GM19351 (cell line): ENCODE measurements around the gene KDM2B.
A peak's percentile ranks its signal among the peaks of the same experiment; 100 is the strongest.

Experiments
- ATAC-seq: cut with Tn5 transposase; IDR thresholded peaks from one replicate; pipeline ENCODE4 v1.9.1; 2021; ENCODE audit warnings: mild to moderate bottlenecking, moderate library complexity; ENCODE audit not compliant: unreplicated experiment

The KDM2B gene

DNA sequence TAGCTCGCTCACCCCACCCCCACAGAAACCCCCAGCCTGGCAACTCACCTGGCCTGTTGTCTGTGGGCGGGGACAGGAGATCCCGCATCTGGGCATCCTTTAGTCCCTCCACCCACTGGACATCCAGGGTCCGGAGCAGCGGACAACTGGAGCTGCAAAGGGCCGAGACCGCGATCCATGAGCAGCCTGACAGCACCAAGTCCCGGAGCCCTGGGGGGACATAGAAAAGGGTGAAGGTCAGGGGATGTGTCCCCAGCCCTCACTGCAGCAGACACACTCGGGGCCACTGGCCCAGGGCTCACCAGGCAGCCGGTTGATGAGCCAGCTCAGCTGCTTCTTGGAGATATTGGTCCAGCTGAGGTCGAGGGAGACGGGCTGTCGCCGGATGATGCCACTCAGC is 140.1 kb downstream of the KDM2B start:
- ATAC-seq = no peak

- ATAC-seq = no peak
Measured at GRCh38 chr12:121439715-121440114, 141.1 kb downstream of the KDM2B start.

- ATAC-seq = no peak
Measured at GRCh38 chr12:121438905-121439304, 141.9 kb downstream of the KDM2B start.

- no peak for ATAC-seq
Measured at GRCh38 chr12:121436706-121437105, 144.1 kb downstream of the KDM2B start.

- no peak for ATAC-seq
Measured at GRCh38 chr12:121432740-121433480, 147.9 kb downstream of the KDM2B start.

GRCh38 chr12:121430833-121431415 is 149.9 kb downstream of the KDM2B start:
- ATAC-seq = no peak

DNA sequence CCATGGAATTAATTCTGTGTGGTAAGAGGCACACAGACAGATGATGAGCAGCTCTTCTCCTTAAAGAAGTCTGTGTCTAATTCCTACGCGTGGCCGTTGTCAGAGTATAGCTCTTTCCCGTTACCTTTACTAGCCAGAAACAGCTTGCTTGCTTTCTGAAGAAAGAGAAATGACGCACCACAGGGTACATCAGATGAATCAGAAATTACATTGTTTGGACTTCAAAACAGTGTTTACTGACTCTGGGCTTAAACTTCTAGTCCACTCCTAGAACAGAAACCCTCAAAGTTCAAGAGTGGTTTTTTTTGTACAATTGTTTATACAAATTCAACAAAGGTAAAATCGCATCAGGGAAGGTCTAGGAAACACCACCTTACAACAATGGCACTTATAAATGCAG is 151.9 kb downstream of the KDM2B start:
- ATAC-seq = no peak

- no peak for ATAC-seq
Measured at GRCh38 chr12:121427556-121428050, 153.2 kb downstream of the KDM2B start.

GRCh38 chr12:121424624-121424975 is 156.2 kb downstream of the KDM2B start:
- ATAC-seq = no peak

DNA sequence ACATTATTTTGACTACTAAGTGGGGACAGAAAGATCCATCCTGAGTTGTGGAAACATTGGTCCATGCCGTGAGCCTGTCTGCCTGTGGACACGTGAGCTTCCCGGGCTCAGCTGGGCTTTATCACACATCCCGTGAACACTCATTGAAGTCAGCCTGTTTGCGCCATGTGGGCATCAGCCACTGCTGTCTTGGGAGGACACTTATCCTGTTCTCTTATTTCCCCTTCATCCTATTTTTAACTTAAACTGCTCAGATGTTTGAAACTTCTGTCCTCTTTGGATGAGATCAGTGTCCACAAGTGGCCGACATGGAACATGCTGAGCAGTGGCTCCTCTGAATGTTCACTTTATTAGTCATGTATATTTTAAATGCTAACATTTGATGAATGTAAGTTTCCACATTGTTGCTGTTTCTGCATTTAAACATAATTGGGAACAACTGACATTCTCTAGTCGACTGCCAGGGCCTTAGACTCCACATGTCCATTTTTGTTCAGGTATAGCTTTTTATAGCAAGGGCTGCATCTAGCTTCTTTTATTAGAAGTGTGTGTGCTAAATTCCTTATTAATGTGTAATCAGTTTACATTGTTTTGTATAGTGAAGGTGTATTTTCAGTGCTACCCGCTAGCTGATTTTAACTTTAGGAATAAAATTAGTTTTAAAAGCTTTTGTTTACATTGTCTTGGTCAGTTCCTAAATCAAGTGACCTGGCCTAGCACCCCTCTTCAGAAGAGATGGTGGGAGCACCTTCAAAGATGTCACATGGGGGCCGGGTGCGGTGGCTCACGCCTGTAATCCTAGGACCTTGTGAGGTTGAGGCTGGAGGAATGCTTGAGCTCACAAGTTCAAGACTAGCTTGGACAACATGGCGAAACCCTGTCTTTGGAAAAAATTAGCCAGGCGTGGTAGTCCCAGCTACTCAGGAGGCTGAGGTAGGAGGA is 156.9 kb downstream of the KDM2B start:
- no peak for ATAC-seq

GRCh38 chr12:121423253-121423652 is 157.6 kb downstream of the KDM2B start:
- ATAC-seq = no peak

DNA sequence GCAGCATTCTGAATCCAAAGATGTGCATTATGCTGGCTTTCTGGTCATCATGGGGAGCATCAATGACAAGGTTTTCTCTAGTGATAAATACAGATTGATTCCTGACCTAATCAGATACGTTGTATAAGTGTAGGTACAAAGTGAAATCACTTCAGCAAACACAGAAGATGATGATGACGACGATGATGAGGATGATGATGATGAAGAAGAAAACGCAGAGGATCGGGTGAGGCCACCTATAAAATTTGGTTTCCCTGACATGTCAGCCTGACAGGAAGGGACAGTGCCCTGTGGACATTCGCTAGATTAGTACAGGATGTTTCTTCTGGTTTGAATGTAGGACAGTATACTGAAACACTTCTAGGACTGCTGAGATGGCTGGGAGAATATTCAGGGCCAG is 160.7 kb downstream of the KDM2B start:
- no peak for ATAC-seq

DNA sequence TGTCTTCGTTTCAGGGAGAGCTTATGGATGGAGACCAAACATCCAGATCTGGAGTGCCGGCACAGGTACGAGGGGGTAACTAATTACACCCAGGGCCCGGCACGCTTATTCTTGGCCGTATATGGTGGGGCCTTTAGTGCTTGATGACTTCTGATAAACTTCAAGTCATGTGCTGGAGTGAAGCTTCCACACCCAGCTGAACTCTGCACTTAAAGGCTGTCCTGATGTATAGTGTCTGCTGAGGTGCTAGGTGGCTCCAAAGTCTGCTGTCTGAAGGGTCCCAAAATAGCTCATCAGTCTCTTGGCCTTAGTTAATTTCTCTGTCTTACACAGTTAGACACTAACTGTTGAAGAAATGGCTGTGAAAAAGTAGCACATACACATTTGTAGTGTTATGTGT is 163.0 kb downstream of the KDM2B start:
- no peak for ATAC-seq

DNA sequence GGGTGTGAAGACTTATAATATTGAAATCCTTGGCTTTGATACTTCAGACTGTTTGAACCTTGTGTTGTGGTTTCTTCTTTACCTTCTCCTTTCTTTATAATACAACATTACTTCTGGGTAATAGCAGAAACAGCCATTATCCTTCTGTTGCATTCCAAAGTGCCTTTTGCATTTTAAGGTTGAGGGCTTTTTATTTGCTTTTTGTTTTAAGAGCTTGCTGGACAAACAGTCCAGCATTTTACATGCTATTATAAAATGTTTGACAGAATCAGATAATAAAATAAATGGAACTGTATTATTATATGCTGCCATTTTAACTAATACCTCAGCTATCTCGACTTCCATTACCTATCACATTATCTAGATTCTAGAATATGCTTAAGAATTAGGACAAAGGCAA is 166.9 kb downstream of the KDM2B start:
- no peak for ATAC-seq

DNA sequence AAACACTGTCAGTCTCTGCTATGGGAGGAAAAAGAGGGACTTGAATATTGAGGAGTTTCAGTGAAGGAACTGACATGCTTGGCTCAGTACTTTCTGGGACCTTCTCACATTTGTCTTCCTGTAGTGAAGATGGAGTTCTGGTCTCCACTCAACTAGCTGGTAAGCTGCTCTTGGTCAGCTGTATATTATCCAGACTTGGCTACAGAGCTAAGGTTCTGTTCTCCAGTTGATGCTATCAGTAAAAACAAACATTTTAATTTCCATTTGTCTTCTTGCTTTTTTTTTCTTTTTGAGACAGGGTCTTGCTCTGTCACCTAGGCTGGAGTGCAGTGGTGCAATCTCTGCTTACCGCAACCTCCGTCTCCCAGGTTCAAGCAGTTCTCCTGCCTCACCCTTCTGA is 175.6 kb downstream of the KDM2B start:
- no peak for ATAC-seq

DNA sequence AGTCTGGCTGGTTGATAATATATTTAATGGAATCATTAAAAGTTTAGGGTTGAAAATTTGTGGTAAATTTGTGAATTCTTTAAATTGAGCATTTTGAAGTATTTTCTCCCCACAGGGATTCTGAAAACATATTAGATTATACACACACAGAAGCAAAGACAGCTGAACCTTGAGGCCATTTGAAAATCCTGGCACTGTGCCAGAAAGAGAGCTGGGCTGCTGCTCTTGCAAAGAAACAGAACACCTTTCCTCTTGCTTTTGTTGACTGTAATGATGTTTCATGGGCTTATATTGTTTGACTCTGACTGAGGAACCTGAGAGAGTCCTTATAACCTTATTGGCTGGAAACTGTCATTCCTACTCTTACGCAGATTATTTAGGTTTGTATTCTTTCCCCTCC is 176.1 kb downstream of the KDM2B start:
- ATAC-seq = no peak

DNA sequence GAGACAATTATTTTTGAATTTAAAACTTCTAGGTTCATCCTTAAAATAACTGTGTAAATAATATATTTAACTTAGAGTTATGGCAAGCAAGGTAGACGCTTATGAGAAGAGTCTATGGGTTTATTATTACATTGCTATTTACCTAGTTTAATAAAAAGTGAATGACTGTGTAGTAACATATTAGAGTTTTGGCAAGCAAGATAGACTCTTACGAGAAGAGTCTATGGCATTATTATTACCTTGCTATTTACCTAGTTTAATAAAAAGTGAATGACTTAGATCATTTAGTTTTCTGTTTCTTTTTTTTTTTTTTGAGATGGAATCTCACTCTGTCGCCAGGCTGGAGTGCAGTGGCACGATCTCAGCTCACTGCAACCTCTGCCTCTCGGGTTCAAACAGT is 177.1 kb downstream of the KDM2B start:
- no peak for ATAC-seq

DNA sequence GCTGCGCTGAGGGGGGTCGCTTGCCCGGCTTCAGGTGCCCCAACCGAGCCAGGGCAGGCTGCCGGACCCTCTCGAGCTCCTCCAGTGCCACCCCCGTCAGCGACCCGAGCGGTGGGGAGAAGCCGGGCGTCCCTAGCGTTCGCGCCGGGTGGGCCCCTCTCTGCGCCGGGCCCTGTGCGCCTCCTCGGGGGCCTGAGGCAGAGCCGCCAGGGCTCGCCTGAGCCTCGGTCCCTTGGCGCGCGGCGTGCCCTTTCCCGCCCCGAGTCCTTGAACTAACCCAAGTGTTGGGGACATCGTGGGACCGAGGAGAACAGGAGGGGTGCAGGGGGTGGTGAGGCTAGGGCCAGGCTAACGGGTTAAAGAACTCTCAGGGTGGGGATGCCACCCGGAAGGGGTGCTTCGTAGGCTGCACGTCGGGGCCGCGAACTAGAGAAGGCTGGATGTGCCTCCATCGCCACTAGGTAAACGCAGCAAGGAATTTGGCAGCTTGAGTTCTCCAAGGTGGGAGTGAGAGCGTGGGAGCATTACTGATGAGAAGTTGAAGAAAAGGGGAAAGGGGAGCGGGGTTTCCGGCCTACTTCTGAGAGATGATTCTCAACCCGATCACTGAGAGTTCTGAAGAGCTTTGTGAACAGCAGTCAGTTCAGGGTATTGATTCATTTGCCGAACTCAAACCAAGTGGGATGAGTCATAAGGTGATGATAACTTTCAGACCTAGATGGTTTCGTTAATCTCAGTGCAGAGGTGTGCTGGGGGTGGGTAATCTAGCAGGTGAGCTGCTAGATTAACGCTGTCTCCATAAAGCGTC is 180.3 kb downstream of the KDM2B start:
- peak; percentile 52 for ATAC-seq

GRCh38 chr12:121399391-121400331 is 181.2 kb downstream of the KDM2B start, which contains the start of gene RNF34:
Gene RNF34, plus strand, starts transcription at chr12:121400118. Its CDS starts 95 bp downstream, at chr12:121400213.
- ATAC-seq = peak; percentile 90

DNA sequence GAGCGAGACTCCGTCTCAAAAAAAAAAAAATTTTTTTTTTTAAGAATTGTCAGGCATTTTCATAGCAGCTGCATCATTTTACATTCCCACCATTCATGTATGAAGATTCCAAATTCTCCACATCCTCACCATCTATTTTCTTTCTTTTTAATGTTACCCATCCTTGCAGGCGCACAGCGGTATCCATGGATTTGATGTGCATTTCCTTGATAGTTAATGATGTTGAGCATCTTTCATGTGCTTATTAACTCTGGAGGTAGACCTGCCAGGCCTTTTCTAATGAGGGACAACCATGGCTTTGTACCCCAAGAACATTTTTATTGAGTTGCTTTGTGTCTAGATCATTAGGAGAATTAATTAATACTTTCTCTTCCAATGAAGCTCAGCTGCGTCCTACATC is 182.5 kb downstream of the KDM2B start:
- no peak for ATAC-seq
